EH (cell line): Measurements from ENCODE around the gene TMCO6.

Experiments
- DNase-seq: peaks from one replicate; pipeline ENCODE4 v3.0.0-alpha.2; 2015; ENCODE audit warnings: low read depth

Gene TMCO6

GRCh38 chr5:140673187-140673976 lies 34.1 kb downstream of the TMCO6 start, which contains the start of gene DND1:
Gene DND1, minus strand, starts transcription at chr5:140673576. Its CDS starts 34 bp downstream, at chr5:140673542.
- DNase-seq: no peak

GRCh38 chr5:140674211-140674610 lies 35.0 kb downstream of the TMCO6 start:
- no peak for DNase-seq

GRCh38 chr5:140674629-140675028 lies 35.4 kb downstream of the TMCO6 start:
- no peak for DNase-seq

- DNase-seq: no peak
These were observed 38.7 kb downstream of the TMCO6 start for GRCh38 chr5:140677947-140678346.

- DNase-seq: no peak
These were observed 39.7 kb downstream of the TMCO6 start for GRCh38 chr5:140678993-140679392.

GRCh38 chr5:140690376-140690932 lies 51.2 kb downstream of the TMCO6 start:
- no peak for DNase-seq

GRCh38 chr5:140690941-140691924 lies 52.0 kb downstream of the TMCO6 start, which contains the start of the genes HARS1 and HARS2:
Gene HARS1, minus strand, starts transcription at chr5:140691370. Its CDS starts 66 bp downstream, at chr5:140691304.
Gene HARS2, plus strand, starts transcription at chr5:140691455. Its CDS starts 194 bp downstream, at chr5:140691649.
- DNase-seq: peak; percentile 97

- DNase-seq: no peak
These were observed 55.0 kb downstream of the TMCO6 start for GRCh38 chr5:140694276-140694675.
